AG08395 (cell line): Measurements from ENCODE around the gene SLC7A9.

Experiments used
- DNase-seq: peaks from one replicate; pipeline ENCODE4 v3.0.0; 2012; ENCODE audit warnings: mixed read lengths, low spot score

Gene SLC7A9

DNA sequence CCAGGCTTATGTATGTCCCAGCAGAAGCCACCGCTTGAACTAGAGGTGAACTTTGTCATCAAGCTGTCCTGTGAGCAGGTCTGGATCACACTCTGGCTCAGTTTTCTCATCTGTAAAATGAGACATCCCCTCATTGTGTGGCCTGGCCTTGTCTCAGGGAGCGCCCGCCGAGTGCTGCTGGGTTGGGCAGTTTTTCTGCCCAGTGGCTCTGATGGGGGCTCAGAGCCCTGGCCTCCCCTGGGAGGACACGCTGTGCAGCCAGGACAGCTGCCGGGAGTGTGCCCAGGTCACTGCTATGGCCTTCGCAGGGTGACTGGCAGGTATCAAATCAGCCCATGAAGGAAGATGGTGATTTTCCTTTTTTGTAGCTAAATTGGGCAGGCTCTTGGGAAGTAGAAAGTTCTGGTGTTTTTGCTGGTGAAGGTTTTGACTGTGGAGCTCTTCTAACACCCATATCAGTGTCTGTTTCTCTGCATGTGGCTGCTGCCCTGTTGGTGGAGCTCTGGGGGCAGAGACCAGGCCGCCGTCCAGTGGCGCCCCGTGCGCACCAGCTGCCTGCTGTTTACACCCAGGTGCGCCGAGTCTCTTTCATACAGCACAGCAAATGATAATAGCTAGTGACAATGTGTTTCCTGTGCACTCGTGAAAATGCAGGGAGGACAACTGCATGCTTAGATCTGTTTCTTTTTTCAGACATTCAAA lies 40.8 kb downstream of the SLC7A9 start:
- no peak for DNase-seq

DNA sequence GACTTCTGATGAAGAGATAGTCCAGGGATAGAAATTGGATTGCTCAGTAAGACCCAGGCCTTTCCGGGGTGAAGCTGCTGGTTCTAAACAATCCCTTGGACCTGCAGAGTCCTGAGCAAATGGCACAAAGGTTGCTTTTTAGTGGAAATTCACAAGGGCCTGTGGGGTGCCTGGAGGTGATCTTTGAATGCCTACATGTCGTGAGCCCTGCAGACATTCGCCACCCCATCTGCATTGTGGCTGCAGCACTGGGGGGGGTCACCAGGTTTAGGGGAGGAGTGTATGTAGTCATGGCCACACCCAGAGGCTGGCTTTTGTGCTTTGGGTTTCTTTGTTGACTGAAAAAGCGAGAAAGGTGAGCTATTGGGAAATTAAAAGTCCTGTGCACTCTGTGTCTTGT lies 41.4 kb downstream of the SLC7A9 start:
- no peak for DNase-seq

DNA sequence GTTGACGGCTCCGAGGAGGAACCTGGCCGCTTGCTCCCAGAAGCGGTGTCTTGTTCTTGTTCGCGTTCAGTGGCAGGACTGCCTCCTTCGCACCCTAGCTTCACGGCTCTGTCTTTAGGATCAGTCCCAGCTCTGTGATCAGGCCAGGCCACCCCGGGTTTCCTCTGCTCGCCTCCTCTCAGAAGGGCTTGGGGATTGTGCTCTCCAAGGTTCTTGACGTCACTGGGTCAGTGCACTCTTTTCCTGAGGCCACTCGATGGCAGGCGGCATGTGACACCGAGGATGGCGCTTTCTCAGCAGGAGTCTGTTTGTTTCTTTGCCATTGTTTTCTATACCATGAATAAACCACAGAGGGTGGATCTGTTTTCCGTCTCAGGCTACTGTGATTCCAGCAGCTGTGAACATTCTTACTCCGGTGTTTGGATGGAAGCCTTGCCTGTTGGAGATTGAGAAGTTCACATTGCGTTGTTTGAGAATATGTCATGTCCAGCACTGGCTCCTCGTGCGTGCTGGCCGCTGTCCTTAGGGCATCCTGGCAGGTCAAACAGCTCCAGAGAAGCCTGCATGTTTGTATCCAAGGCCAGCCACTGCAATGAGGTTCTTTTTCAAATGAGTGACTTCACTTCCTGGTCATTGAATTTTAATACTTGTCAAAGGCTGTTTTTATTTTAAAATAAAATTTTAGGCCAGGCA lies 44.5 kb downstream of the SLC7A9 start:
- DNase-seq = no peak

DNA sequence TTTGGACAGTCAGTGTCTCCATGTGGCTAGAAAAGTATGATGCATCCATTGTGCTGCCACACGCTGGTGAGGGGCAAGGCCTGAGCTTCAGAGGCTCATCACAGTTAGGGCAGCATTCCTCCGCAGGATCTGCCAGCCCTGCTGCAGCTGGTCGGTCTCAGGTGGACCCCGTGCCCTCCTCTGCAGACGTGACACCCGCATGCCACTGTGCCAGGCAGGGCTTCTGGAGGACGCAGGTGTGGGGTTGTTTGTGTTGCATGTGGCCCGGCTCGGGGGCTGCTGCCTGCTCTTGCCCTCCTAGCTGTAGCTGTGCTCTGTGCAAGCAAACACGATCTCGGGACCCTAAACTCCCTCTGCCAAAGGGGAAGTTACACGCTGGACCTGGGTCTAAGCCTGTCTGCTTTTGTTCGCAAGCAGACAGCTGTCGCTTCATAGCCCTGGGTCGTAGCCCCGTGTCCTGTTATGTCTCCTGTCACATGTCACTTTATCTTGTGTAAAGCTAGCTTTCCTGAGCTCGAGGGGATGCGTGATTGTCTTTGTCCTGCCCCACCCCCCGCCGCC lies 45.3 kb downstream of the SLC7A9 start:
- no peak for DNase-seq

DNA sequence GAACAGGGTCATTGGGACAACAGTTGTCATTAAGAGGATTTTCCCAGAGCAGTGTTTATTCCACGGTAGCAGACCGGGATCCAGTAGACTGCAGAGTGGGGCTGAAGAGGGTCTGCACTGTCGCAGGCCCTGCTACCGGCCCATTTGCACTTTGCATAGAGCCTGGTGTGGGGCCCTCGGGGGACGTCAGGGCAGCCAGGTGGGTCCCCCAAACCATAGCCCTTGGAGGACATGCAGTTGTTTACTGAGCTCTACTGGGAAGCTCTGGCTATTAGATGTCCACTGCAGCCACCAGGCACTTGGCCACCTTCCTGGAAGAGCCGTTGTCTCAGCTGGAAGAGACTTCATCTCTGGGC lies 45.8 kb downstream of the SLC7A9 start:
- DNase-seq = no peak

DNA sequence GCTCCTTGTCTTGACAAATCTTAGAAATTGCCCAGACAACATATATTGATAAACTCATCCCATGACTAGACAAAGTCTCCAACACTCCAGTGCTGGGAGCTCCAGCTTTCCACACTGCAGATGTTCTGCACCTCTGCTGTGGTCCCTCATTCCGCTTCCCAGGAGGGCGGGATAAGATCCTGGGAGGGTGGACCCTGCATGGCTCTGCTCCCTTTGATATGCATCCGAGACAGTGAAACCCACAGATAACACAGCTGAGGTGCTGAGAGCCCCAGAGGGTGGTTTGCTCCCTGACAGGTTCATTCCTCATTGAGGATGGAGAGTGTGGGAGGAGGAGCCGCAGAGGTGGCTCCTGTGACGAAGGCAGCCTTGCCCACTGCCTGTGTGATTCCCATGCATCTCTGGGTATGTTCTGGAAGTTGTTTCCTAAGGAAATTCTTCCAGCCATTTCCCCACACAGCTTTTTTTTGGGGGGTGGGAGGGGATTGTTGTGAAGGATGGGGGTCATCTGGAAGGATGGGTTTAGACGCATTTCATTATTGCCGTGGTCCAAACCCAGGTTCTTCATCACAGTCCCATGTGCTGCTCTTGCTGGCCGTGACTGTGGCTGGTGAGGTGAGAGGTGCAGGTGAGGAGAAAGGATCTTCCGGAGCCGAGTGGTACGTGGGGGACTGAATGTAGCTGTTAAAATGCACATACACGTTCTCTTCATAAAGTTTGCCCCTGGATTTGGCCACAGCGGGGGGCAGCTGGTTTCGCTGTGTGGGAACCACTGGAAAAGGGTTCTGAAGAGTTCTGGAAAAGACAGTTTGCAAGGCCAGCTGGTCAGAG lies 46.4 kb downstream of the SLC7A9 start:
- DNase-seq = no peak

DNA sequence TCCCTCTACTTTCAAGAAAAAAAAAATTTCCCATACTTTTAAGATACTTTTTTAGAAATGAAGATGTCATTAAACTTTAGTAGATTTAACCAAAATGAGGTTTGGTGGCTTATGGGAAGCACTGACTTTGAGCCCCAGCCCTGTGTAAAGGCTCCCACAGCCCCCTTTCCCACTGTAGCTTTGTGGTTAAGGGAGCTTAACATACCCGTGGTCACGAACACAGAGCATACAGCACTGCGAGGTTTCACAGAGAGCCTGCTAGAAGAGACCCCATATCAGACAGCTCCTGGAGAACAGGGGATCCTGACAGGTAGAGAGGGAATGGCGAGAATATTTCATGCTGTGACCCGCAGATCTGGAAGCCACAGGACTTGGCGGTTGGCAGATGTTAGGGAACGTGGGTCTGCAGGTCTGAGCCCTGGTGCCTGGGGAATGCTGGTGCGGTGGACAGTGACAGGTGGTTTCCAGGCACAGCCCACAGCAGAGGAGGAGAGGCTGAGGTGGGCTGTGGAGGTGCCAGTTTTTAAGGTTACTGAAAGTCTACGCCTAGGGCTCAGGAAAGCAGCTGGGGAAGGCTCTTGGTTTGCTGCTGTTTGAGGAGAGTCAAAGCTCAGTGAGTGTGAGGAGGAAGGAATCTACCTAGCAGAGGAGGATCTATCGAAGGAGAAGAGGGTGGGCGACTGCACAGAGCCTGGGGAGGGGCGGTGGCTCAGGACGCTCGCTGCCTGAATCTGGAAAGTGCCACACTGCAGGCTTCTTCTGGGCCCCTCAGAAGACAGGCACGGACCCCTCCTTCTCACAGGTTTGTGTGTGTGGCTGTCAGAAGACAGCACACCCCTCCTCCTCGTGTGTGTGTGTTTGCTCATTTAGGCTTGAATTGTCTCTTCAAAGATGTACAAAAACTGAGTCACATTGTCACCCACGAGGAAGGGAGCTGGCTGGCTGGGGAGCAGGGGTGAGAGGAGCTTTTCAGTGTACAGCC lies 49.9 kb downstream of the SLC7A9 start:
- no peak for DNase-seq

DNA sequence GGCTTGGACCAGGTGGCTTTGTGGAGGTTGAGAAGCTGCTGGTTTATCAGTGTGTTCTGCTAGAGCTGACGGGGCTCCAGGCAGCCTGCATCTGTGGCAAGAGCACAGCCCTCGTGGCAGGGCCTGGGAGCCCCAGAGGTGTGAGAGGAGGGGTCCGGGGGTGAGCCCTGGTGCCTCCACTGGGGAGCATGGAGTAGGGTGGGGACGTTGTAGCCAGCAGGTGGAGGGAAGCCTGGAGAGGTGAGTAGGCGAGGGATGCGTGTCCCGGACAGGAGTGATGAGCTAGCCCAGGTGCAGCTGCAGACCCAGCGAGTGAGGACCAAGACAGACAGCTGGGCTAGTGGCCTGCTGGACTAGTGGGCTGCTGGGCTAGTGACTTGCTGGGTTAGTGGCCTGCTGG lies 51.0 kb downstream of the SLC7A9 start:
- no peak for DNase-seq

DNA sequence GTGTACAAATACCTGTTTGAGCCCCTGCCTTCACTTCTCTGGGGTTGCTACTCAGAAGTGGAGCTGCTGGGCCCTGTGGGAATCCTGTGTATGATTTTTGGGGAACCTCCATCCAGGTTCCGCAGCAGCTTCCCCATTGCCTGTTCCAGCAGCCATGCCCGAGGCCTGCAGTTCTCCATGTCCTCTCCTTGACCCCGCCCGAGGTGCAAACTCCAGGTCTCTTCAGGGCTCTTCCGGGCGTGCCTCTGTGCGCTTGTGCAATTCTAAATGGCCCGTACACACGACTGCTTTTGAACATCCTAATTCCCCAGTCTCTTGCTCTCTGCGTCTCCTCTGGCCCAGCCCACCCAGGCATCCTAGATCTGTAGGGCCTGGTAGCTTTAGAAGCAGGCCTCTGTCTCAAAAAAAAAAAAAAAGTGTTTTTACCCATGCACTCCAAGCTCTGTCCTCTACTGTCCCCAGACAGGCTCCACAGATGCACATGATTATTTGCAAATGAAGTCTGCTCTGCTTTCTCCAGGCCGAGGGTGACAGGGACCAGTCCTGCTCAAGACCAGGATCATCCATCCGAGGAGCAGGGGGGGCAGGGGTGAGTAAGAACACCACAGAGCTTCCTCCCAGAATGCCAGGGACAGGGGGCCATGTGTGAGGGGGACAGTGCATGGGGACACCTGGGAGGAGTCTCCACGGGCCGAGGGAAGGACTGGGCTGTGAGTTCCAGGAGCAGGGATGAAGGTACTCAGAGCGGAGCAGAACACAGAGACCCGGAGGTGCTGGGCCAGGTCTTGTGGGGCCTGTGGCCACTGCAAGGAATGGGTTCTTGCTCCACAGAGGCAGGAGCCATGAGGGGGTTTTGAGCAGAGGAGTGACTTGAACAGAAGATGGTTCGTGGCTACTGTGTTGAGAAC lies 51.7 kb downstream of the SLC7A9 start:
- no peak for DNase-seq

DNA sequence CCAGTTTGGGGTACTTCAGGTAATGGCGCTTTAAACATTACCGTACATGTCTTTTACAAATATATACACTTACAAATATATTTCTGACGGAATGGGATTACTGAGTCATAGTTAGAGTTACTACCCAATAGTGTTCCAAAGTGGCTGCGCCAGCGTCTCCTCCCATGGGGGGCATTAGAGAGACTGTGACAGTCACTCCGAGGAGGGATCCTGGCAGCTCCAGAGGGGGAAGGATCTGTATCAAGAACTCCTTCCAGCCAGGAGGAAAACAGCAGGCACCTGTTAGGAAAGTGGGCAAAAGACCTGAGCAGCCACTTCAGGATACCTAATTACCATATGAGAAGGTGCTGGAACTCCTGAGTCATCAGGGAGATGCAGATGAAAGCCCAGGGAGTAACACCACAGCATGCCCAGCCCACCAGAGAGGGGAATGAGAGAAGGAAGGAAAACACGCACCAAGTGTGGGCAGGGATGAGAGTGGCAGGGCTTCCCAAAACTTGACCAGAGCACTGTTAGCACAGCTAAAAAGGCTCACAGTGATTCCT lies 52.9 kb downstream of the SLC7A9 start:
- DNase-seq = no peak

DNA sequence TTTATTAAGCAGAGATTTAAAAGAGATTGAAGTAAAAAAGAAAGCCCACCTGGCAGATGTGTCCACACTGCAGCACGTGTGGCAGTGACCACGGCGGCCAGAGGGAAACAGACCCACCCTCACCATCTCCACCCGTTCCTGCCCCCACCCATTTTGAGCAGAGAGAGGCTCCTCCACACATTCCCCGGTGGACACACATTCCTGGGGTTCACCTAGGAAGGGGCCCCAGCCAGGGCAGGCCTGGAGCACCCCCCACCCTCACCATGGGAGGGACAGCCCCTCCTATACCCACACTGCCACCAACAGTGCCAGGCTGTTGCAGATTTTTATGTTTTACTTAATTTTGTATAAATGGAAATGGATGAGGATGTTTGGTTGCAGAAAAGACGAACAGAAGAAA lies 54.9 kb downstream of the SLC7A9 start:
- DNase-seq = no peak

DNA sequence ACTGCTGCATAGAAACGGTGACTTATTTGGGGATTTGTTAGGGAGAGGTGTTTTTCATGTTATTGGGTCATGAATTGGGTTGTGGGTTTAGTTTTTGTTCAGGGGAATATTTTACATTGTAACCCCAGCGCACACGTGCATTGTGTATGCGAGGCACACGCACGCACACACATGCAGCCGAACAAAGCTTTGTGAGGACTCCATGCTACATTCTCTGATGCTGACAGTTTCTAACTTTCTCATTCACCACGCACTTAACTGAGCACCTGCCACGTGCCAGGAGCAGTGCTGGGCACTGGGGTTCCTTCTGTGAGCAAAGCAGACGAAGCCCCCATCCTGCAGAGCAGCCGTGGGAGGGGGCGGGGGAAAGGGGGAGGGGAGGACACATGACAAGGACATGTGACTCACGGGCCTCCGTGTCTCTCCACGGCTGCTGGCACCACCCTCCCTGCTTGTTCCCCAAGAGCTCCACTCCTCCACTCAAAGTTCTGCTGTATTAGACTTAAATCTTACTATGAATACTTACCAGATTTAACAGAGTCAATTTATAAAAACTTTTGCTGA lies 55.6 kb downstream of the SLC7A9 start:
- DNase-seq = no peak

DNA sequence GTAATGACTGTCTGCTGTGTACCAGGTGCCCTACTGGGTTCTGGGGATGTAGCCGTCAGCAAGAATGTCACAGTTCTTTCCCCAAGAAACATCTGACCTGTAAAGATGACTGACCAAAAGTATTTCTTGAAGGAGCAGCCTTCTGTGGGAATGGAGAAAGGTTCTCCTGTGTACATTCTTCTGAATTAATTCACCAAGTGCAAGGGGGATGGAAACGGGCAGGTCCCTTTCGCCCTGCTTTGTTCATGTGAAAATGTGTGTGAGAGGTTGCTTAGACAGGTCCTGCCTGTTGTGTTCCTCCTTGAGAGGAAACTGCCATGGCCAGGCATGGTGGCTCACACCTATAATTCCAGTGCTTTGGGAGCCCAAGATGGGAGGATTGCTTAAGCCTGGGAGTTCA lies 57.0 kb downstream of the SLC7A9 start:
- no peak for DNase-seq

DNA sequence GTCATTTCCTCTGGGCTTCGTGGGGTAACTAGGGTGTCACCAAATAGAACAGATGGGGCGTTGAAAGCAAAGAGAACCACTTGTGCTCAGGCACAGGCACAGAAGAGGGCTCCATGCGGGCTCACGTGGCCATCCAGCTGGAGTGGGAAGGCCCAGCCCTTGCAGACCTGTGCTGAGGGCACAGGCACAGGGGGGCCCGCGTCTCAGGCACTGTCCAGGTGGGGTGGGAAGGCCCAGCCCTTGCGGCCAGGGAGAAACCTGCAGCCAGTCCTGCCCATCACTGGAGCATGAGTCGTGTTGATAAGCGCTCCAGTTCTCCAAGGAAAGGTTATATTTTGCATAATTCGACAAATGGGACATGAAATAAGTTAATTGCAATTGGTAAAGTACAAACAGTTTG lies 57.5 kb downstream of the SLC7A9 start:
- DNase-seq = no peak

DNA sequence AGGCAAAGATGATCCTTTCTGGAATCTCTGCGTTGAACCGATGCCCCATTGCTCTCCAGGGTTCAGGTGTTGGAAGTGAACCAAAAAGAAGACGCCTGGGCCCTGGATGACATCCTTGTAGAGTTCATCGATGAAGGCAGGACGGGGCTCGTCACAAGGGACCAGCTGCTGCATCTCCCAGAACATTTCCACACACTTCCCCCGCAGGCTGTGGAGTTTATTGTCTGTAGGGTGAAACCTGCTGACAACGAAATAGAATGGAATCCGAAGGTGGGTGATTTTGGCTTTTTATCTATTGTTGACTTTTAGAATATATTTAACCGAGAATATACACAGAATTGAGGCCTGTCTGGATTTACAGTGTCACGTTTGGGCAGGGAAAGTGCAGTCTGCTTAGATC lies 58.4 kb downstream of the SLC7A9 start:
- no peak for DNase-seq

DNA sequence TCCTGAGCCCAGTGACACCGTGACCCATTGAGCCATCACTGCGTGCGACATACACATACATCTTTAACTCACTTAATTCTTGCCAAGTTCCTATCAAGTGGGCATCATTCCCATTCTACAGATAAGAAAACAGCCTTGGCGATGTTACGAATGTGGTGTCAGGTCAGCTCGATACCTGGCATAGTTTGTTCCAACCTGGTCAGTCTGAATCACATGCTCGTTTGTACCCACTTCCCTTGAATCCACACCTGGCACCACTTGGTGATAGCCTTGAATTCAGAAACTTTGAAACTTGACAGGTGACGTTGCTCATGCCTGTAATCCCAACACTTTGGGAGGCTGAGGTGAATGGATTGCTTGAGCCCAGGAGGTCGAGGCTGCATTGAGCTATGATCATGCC lies 59.1 kb downstream of the SLC7A9 start:
- DNase-seq = no peak

DNA sequence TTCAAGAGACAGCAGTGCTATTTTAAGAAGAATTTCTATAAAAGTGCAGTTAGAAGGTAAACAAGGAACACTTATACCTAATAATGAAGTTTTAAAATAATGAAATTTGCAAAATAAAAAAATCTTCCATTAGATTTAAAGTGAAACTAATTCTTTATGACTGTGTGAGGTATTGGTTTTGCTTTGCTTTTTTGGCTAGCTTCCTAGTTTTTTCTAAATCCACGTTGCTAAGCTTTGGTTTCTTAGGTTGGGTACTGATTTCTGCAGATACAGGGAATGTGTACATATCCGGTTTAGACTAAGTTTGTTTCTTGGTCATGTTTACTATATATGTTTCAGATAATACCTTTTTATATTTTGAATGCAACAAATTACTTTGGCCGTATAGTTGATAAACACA lies 59.8 kb downstream of the SLC7A9 start:
- DNase-seq = no peak

DNA sequence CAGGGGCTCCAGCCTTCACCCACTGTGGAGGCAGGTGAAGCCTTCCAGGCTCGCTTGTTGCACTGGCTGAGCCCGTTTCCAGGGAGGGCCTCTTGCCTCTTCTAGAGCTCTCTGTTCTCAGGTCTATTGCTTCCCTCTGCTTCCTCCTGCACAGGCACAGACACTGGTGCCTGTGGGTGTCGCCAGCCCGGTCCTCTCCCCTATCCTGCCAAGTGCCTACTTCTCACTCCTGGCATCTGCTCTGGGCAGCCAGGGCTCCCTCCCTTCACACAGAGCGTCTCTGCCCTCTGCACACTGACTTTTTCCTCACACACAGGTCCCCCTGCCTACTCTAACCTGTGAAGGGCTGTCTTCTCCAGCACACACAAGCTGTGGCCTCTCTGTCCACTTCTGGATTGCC lies 60.3 kb downstream of the SLC7A9 start:
- DNase-seq = no peak

DNA sequence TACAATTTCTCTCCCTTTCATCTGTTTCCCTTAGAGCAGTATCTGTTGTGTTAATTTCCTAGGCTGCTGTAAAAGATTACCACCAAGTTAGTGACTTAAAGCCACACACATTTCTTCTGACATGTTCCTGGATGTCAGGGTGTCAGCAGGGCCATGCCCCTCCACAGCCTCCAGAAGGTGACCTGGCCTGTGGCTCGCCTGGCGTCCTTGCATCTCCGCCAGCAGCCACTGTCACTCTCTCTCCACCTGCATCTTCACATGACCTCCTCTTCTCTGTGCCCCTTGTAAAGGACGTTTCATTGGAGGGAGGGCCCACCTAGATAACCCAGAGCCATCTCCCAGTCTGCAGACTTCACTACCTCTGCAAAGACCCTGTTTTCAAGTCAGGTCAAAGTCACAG lies 61.3 kb downstream of the SLC7A9 start:
- no peak for DNase-seq

DNA sequence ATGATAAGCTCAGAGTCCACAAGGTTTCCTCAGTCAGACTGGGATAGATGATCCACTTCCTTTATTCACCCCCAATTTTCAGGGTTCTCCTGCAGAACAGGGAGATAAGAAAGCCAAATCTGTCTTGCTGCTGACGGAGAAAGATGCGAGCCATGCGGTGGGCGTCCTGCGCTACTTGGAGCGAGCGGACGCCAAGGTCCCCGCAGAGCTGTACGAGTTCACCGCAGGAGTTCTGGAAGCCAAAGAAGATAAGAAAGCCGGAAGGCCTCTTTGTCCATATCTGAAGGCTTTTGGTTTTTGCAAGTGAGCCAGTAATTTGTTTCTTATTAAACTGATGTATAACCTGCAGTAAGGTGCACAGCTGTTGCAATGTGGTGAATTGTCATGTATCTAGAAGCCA lies 66.7 kb downstream of the SLC7A9 start:
- DNase-seq = no peak
